ENCODE measurements around the gene ATAD3B. TPM values are rescaled to one million over a fixed set of nuclear protein-coding genes. Genes with fewer than 3 reads are reported as not detected.
"Not testable (repeated sequence)": the region's sequence is repeated elsewhere in the genome, so short reads cannot be mapped to it uniquely, and the experiment has no call there.

The ATAD3B gene
- total RNA-seq, 1 donor from 2014 or later = 14.2 TPM

- TF ChIP-seq CTCF (IDR thresholded peaks at IDR 0.05) = no peak
- Histone ChIP-seq H3K4me1 (peaks cover 0 to 18% of the 10 kb centered on the region in 2 donors), H3K27ac (no peak overlapping the region), H3K27me3 (no peaks in the 10 kb centered on the region), H3K4me3 (no peak overlapping the region), H3K9me3 (no peaks in the 10 kb centered on the region), H3K36me3 (peaks cover 27 to 36% of the 10 kb centered on the region in 2 donors)
- intact Hi-C loops (cut with DNase I) = no loop called here
- no peak for DNase-seq (ENCODE audit: low spot score in 2 of 2)
Measured at GRCh38 chr1:1477206-1477605, 5.6 kb downstream of the ATAD3B start.

DNA sequence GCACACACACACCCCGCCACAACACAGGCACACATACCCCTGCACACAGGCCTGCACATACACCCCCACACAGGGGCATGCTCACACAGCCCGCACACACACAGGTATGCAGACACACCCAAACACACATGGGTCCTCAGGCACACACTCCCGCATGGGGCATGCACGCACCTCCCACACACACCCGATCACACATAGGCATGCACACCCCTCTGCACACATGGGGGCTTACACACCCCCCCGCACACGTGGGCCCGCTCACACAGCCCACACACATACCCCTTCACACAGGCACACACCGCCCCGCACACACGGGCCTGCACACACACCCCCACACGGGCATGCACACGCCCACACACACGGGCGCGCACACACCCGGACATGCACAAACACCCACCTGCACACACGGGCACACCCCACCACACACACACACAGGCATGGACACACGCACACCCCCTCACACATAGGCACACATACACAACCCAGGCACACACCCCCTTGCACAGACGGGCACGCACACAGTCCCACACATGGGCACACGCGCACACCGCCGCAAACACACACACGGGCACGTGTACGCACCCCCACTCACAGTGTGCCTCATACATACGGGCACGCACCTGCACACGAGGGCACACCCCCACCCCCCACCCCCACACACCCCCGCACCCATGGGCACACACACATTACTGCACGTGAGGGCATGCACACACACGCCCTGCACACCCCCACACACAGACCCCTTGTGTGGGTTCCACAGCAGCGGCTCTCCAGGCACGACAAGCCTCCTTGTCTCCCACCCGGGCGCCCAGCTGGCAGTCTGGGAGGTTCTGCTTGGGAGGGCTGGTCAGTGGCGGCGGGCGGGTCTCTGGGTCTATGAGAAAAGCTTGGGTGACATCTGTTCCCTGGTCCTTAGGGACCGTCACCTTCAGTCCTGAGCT is 8.3 kb downstream of the ATAD3B start:
- Histone ChIP-seq H3K4me1 (no peaks in the 10 kb centered on the region), H3K4me3 (no peak overlapping the region), H3K27ac (no peak overlapping the region), H3K27me3 (no peaks in the 10 kb centered on the region), H3K36me3 (peaks cover 40 to 53% of the 10 kb centered on the region in 2 donors), H3K9me3 (no peaks in the 10 kb centered on the region)
- no peak for TF ChIP-seq CTCF (IDR thresholded peaks at IDR 0.05)
- no peak for DNase-seq (ENCODE audit: low spot score in 2 of 2)
- intact Hi-C loops (cut with DNase I) = no loop called here

GRCh38 chr1:1480488-1480867 is 8.9 kb downstream of the ATAD3B start:
- H3K4me3 ChIP-seq; H3K27ac ChIP-seq; DNase-seq (ENCODE audit: low spot score in 2 of 2); intact Hi-C loops (cut with DNase I); H3K9me3 ChIP-seq; H3K27me3 ChIP-seq; H3K4me1 ChIP-seq: not testable (repeated sequence)
- H3K36me3 ChIP-seq = peaks cover 40 to 56% of the 10 kb centered on the region in 2 donors

DNA sequence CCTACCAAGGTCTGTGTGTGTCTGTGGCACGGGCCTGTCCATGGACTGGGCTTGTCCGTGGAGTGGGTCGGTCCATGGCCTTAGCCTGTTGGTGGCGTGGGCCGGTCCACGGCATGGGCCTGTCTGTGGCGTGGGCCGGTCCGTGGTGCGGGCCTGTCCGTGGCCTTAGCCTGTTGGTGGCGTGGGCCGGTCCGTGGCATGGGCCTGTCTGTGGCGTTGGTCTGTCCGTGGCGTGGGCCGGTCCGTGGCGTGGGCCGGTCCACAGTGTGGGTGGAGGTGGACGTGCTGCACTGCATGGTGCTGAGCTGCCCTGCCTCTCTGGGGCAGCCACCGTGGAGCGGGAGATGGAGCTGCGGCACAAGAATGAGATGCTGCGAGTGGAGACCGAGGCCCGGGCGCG is 10.2 kb downstream of the ATAD3B start:
- H3K27ac ChIP-seq; H3K9me3 ChIP-seq; H3K4me1 ChIP-seq; H3K27me3 ChIP-seq; DNase-seq (ENCODE audit: low spot score in 2 of 2); H3K4me3 ChIP-seq; intact Hi-C loops (cut with DNase I): not testable (repeated sequence)
- H3K36me3 ChIP-seq = peaks cover 49 to 64% of the 10 kb centered on the region in 2 donors

- DNase-seq (ENCODE audit: low spot score in 2 of 2) = no peak
- H3K9me3 ChIP-seq = no peaks in the 10 kb centered on the region
- H3K27ac ChIP-seq = no peak overlapping the region
- no peak for TF ChIP-seq CTCF (IDR thresholded peaks at IDR 0.05)
- H3K4me3 ChIP-seq = no peak overlapping the region
- H3K36me3 ChIP-seq = peaks cover 45 to 60% of the 10 kb centered on the region in 2 donors
- no peaks in the 10 kb centered on the region for H3K4me1 ChIP-seq
- intact Hi-C loops (cut with DNase I) = no loop called here
- no peaks in the 10 kb centered on the region for H3K27me3 ChIP-seq
Measured at GRCh38 chr1:1482856-1483255, 11.3 kb downstream of the ATAD3B start.

- no peaks in the 10 kb centered on the region for H3K4me1 ChIP-seq
- DNase-seq (ENCODE audit: low spot score in 2 of 2) = no peak
- H3K4me3 ChIP-seq = no peak overlapping the region
- TF ChIP-seq CTCF (IDR thresholded peaks at IDR 0.05) = no peak
- peaks cover 48 to 62% of the 10 kb centered on the region in 2 donors for H3K36me3 ChIP-seq
- H3K9me3 ChIP-seq = no peaks in the 10 kb centered on the region
- intact Hi-C loops (cut with DNase I) = no loop called here
- no peak overlapping the region for H3K27ac ChIP-seq
- H3K27me3 ChIP-seq = no peaks in the 10 kb centered on the region
Measured at GRCh38 chr1:1483714-1484113, 12.1 kb downstream of the ATAD3B start.

- H3K4me3 ChIP-seq; H3K4me1 ChIP-seq; intact Hi-C loops (cut with DNase I); H3K9me3 ChIP-seq; H3K27ac ChIP-seq; DNase-seq (ENCODE audit: low spot score in 2 of 2); H3K27me3 ChIP-seq: not testable (repeated sequence)
- peaks cover 53 to 64% of the 10 kb centered on the region in 2 donors for H3K36me3 ChIP-seq
Measured at GRCh38 chr1:1484976-1485750, 13.6 kb downstream of the ATAD3B start.

DNA sequence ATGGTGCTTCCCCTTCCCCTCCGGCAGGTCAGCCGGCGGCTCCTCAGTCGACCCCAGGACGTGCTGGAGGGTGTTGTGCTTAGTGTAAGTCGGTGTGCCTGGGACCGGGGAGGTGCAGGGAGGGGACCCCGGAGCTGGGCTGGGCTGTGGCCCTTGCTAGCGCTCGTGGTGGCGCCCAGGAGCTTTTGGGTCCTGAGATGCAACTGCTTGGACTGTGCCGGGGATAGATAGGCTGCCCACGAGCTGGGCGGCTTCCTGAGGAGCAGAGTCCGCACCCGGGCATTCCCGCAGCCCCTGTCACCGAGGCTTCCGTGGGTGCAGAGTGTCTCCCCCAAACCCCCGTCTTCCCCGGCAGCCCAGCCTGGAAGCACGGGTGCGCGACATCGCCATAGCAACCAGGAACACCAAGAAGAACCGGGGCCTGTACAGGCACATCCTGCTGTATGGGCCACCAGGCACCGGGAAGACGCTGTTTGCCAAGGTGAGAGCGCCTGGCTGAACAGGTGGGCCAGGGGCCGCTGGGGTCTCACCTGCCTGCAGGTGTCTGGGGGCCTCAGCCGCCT is 14.3 kb downstream of the ATAD3B start:
- H3K27me3 ChIP-seq = not testable (repeated sequence)
- peaks cover 54 to 66% of the 10 kb centered on the region in 2 donors for H3K36me3 ChIP-seq

More for the DNA sequence above, 14.3 kb downstream of the ATAD3B start:
- H3K4me3 ChIP-seq; intact Hi-C loops (cut with DNase I); H3K9me3 ChIP-seq; H3K4me1 ChIP-seq; DNase-seq (ENCODE audit: low spot score in 2 of 2); H3K27ac ChIP-seq: not testable (repeated sequence)
